Measurements from ENCODE around the gene C1orf74.
"Not testable (repeated sequence)": the region's sequence is repeated elsewhere in the genome, so short reads cannot be mapped to it uniquely, and the experiment has no call there.

Gene C1orf74

DNA sequence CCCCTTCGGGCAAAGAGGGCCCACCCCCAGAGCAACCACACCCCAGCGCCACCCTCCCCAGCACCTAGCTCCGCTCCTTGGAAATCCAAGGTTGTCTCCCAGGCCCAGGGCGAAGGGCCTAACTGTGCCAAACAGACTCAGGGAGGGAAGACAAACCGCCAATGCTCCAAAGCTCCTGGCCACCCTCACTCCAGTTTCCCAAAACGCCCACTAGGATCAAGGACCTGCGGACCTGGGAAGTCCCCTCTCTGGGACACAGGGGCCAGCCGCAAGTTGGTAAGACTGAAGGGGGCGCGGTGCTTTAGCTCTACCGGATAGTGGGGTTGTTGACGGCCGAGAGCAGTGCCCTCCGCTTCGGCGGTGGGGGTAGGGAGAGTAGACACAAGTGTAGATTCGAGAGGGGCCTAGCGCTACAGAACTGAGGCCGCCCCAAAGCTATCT lies 21.0 kb upstream of the C1orf74 start:
- no peak for DNase-seq

- no peak for DNase-seq
These were observed 19.2 kb upstream of the C1orf74 start for GRCh38 chr1:209803568-209803967.

DNA sequence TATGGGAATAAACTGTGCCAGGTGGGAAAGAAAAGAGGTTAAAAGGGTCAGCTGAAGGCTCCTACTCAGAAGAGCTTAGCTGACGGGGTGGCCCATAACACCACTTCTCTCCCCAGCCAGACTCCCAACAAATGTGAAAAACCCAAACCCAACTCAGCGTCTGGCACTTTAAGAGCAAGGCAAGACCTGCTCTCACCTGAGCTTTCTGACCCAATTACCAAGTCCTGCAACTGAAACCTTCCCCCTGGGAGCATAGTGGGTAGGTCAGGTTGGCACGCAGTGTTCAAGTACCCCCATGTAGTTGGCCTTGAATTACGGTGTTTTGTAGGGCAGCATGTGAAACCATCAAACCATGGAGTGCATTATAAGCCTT lies 18.4 kb upstream of the C1orf74 start:
- no peak for DNase-seq

DNA sequence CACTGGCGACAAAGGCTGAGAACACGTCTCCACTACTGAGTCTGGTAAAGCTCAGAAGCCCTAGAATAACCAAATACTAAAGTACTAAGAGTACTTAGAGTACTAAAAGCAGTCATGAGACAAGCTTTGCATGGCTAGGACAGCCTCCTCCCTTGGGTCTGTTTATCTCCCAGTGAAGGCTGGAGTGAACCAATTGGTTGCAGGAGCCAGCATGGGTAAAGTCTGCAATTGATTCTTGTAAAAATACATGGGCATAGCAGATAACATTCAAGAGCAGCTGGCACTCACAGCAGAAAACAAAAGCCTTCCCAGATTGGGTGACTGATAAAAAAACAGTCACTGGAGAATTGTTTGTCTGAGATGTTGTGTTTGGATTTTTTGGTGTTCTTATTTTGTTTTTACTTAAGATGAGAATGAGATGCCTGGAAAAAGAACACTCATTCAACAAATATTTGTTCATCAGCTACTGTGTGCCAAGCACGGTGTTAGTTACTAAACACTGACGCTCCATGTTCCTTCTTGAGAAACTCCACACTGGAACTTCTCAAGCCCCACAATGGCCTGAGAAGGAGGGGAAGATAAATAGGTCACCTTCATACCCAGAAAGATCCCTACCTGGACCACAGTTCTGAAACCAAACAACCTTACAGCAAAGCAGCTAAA lies 17.9 kb upstream of the C1orf74 start:
- no peak for DNase-seq

- no peak for DNase-seq
These were observed 16.9 kb upstream of the C1orf74 start for GRCh38 chr1:209800984-209801834.

DNA sequence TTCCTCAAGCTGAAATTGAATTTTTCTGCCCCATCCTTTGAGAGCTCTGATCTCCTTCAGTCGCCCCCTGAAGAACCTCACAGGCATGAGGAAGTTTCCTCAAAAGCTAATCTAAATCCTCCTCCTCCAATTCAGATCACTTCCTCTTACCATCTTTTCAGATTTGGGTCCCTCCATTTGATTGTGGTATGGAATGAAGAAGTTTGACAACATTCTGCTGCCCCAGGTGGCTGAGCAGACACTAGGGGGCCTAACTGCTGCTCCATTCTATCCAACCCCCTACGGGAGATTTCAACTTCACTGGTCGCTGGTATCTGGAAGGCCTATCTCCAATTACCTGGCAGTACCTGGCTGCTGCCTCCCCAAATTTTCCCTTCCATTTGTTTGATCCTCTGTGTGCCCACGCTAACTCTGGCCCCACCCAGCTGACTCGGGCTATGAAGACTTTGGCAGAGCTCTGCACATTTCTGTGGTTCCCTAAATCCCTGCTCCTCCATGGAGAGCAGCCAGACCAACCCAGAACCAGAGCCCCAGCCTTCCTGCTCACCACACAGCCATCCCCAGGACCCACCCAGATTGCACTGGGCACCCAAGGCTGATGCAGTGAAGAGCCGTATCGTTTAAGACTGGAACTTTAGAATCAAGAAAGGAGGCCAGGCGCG lies 13.8 kb upstream of the C1orf74 start:
- DNase-seq = peak; percentile 31

DNA sequence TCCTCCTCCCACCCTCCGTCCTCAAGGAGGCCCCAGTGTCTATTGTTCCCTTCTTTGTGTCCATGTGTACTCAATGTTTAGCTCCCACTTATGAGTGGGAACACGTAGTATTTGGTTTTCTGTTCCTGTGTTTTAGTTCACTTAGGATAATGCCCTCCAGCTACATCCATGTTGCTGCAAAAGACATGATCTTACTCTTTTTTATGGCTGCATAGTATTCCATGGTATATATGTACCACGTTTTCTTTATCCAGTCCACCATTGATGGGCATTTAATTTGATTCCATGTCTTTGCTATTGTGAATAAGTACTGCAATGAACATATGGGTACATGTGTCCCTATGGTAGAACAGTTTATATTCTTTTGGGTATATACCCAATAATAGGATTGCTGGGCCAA lies 9.4 kb upstream of the C1orf74 start:
- DNase-seq = not testable (repeated sequence)

GRCh38 chr1:209791920-209792319 lies 7.6 kb upstream of the C1orf74 start:
- DNase-seq = no peak

GRCh38 chr1:209790286-209791193 lies 6.2 kb upstream of the C1orf74 start:
- no peak for DNase-seq

GRCh38 chr1:209789245-209789644 lies 4.9 kb upstream of the C1orf74 start:
- DNase-seq = no peak

GRCh38 chr1:209787551-209787950 lies 3.2 kb upstream of the C1orf74 start:
- DNase-seq = peak; percentile 37

DNA sequence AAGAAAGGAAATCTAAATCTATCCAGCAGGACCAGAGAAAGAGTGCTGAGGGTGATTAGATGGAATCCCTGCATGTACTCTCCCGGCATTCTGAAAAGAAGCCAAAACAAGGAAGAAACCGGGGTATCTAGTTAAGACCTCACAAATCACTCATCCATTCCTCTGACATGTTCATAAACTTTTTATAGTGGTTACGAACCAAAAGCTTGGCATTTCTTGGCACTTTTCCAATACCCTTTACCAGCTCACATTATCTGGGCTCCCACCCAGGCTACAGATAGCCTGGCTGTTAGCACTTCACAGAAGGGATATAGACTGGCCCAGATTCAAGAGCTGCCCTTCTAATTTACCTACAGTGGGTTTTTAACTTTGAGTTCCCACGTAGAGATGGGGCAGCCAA lies 1.8 kb upstream of the C1orf74 start:
- no peak for DNase-seq

DNA sequence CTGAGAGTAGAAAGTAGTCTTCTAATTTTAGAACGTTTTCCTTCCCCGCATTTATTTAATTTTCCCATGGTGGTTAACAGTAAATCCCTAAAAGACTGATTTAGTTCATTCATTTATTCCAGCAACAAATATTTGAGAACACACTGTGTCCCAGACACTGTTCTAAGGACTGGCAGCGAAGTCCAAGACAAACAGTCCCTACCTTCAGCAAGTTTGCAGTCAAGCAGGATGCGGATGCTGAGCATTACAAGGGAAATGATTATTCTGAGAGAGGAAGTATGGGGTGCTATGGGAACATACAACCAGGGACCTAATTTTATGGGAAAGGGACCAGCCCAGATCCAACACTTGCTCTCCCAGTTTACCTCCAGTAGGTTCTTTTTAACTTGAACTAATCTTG lies 1.2 kb upstream of the C1orf74 start:
- DNase-seq = no peak

DNA sequence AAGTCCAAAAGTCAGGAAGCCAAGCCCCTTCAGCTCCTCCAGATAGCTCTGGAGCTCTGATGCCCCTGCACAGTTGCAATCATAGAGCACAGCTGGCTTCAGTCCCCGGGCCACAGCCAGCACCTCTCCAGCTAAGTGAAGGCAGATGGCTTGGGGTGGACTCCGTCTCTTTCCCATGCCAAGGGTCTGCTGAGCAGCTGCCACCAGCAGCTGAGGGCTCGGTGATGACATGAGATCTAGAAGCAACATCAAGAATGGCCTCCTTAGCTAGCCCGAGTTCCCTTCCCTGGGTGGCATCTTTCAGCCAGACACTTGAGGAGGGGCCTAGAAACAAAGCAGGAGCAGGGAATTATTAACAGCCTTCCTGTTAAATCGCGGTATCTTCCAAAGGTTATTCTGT lies 973 bp downstream of the C1orf74 start:
- DNase-seq = no peak

DNA sequence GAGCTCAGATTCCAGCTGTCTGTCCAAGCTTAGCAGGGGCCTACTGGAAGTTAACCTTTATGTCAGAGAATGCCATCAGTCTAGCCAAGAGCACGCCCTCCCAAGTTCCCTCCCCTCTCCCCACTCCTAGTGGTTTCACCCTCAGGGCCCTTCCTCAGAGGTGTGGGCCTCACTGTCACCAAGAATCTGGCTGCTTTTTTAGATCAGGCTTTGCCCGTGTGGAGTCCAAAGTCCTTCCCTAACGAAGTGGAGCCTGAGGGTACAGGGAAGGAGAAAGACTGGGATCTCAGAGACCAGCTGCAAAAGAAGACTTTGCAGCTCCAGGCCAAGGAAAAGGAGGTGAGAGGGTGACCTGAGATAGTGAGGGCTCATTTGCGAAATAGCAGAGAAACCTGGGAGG lies 4.1 kb downstream of the C1orf74 start:
- DNase-seq = no peak

DNA sequence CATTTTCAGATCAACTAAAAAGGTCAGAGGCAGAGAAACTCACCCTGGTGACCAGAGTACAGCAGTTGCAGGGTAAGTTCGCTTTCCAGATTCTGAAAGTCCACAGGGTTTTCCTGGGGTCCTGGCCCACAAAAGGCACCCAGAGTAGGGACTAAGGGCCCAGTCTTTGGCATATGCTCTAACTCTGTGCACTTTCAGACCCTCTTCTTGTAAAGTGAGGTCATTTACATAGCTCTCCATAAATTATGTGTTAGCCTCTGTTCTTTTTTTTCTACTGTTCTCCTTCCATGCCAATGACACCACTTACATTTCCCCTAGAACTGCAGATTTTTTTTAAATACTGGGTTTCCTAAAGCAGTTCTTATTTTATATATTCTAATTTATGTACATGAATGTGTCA lies 6.3 kb downstream of the C1orf74 start:
- no peak for DNase-seq

- no peak for DNase-seq
These were observed 6.8 kb downstream of the C1orf74 start for GRCh38 chr1:209777587-209777986.

DNA sequence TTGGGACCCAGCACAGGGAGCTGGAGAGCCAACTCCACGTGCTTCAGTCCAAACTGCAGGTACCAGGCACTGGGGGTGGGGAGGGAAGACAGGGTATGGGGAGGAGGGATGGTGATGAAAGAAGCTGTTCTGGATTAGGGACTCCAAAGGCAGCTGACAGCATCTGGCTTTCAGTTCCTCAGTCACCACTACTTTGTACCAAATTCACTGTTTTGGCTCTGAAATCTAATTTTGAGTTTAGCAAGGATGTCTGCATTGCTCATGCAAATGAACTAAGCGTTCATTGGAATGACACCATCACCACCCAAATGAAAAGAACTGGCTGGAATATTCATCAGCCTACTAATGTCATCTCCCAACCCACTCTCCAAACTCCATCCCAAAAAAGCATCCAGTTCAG lies 8.7 kb downstream of the C1orf74 start:
- DNase-seq = no peak

DNA sequence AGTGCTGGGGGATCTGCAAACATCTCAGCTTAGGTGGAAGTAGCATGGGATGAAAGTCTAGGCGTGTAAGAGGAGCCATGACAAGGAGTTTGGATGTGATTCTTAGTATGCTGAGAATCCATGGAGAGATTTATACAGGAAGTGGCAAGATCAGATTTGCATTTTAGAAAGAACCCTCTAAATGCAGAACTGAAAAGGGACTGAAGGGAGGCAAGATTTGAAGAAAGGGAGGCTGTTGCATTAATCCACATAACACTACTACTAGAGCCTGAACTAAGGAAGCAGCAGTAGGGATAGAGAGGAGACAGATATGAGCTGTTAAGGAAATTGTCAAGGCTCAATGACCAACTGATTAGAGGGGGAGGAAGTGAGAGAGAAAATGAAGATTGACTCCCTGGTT lies 9.8 kb downstream of the C1orf74 start:
- no peak for DNase-seq

DNA sequence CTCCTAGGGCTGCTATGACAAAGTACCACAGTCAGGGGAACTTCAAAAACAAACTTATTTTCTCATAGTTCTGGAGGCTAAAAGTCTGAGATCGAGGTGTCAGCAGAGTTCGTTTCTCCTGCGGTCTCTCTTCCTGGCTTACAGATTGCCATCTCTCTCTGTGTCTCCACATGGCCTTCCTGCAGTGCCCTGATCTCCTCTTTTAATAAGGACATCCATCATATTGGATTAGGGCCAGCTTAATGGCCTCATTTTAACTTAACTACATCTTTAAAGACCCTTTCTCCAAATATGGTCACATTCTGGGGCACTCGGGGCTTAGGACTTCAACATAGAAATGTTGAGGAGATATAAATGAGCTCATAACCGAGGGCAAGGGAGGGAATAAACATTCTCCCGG lies 12.2 kb downstream of the C1orf74 start:
- no peak for DNase-seq

DNA sequence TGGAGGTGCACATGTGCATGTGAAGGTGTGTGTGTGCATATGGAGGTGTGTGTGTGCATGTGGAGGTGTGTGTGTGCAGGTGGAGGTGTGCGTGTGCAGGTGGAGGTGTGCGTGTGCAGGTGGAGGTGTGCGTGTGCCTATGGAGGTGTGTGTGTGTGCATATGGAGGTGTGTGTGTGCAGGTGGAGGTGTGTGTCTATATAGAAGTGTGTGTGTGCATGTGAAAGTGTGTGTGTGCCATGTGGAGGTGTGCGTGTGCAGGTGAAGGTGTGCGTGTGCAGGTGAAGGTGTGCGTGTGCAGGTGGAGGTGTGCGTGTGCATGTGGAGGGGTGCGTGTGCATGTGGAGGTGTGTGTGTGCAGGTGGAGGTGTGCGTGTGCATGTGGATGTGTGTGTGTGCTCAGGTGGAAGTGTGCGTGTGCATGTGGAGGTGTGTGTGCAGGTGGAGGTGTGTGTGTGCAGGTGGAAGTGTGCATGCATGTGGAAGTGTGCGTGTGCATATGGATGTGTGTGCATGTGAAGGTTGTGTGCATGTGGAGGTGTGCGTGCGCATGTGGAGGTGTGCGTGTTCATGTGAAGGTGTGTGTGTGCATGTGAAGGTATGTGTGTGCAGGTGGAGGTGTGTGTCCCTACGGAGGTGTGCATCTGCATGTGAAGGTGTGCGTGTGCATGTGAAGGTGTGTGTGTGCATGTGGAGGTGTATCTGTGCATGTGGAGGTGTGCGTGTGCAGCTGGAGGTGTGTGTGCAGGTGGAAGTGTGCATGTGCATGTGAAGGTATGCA lies 13.5 kb downstream of the C1orf74 start:
- DNase-seq = no peak

- DNase-seq = no peak
These were observed 14.4 kb downstream of the C1orf74 start for GRCh38 chr1:209769971-209770370.
